ENCODE measurements around the gene HBG1. TPM values are rescaled to one million over a fixed set of nuclear protein-coding genes. Genes with fewer than 3 reads are reported as not detected.

The HBG1 gene
- total and polyA plus RNA-seq, 2 experiments from 2014 or later = not detected

GRCh38 chr11:5203366-5203765 lies 46.3 kb downstream of the HBG1 start (continued):
- TF ChIP-seq ZNF462 (CRISPR knock-in tag; IDR thresholded peaks at IDR 0.05) (no peak), ZNF331 (CRISPR knock-in tag; IDR thresholded peaks at IDR 0.05; ENCODE audit: low read depth) (no peak)

GRCh38 chr11:5200582-5200981 lies 49.1 kb downstream of the HBG1 start, which contains the start of gene OR51V1:
OR51V1 (minus strand) TSS chr11:5200682; CDS start chr11:5200682, 0 bp downstream.
- TF ChIP-seq JUNB (IDR thresholded peaks at IDR 0.05; ENCODE audit: unreplicated experiment) (no peak), ZNF114 (CRISPR knock-in tag; IDR thresholded peaks at IDR 0.05) (no peak), ZNF462 (CRISPR knock-in tag; IDR thresholded peaks at IDR 0.05) (no peak)
- Histone ChIP-seq H3K4me2 (no peak within 1 kb of the TSS), H3F3A (replicated peaks; ENCODE audit: low read depth) (no peaks in the 10 kb centered on the region), H3K36me3 (ENCODE audit: insufficient read depth) (no peaks in the 10 kb centered on the region), H3K4me3 (no peak within 1 kb of the TSS), H3K79me2 (replicated peaks; ENCODE audit: insufficient read depth) (no peaks in the 10 kb centered on the region), H3K27ac (ENCODE audit: low read depth) (no peak within 1 kb of the TSS), H3K9me2 (ENCODE audit: insufficient read depth) (no peaks in the 10 kb centered on the region), H4K20me1 (replicated peaks; ENCODE audit: insufficient read depth) (no peaks in the 10 kb centered on the region), H2AFZ (0 out of 2 replicates have a peak within 1 kb of the TSS, but pooled peaks have one; percentile 12), H3K27me3 (ENCODE audit: insufficient read depth) (no peaks in the 10 kb centered on the region), H3K4me1 (ENCODE audit: insufficient read depth) (no peaks in the 10 kb centered on the region)
- no peak for DNase-seq (ENCODE audit: low spot score)
- Mint-ChIP-seq H3K4me1 (peaks cover 8% of the 10 kb centered on the region; the same call in 2 of the 3 replicates), H3K27me3 (ENCODE audit: insufficient read depth, low read depth, poor library complexity) (peaks cover 2% of the 10 kb centered on the region), H3K27ac (no peak within 1 kb of the TSS), H3K4me3 (no peak within 1 kb of the TSS), H3K9me3 (no peaks in the 10 kb centered on the region), H3K36me3 (ENCODE audit: low read depth) (no peaks in the 10 kb centered on the region)
- ATAC-seq = no peak

Data from GM23338 (cell line).